DOHH2 (cell line): ENCODE data around the gene MAP7D3.

ENCODE experiments used
- H3F3A ChIP-seq: fragments of 200-600 bp; sonication (generic), shearing (Covaris generic); 2 replicates; pipeline ENCODE4 v1.6.0; 2016; ENCODE audit warnings: antibody characterized with exemption, mild to moderate bottlenecking; ENCODE audit not compliant: control insufficient read depth, insufficient read depth
- H3K27ac ChIP-seq: fragments of 200-600 bp; sonication (generic); 2 replicates; pipeline ENCODE4 v1.5.1; 2014; ENCODE audit warnings: low read depth, mild to moderate bottlenecking, low read length, moderate library complexity
- H3K27me3 ChIP-seq: fragments of 200-600 bp; sonication (generic); 2 replicates; pipeline ENCODE4 v1.6.1; 2014; ENCODE audit warnings: mild to moderate bottlenecking, low read length, mixed read lengths; ENCODE audit not compliant: control insufficient read depth
- H3K36me3 ChIP-seq: fragments of 200-600 bp; sonication (generic); 2 replicates; pipeline ENCODE4 v1.6.1; 2014; ENCODE audit warnings: mild to moderate bottlenecking, low read length, moderate library complexity, mixed read lengths; ENCODE audit not compliant: control insufficient read depth
- H3K4me1 ChIP-seq: fragments of 200-600 bp; sonication (generic); 2 replicates; pipeline ENCODE4 v1.6.1; 2014; ENCODE audit warnings: mild to moderate bottlenecking, low read length, mixed read lengths; ENCODE audit not compliant: control insufficient read depth
- H3K4me2 ChIP-seq: fragments of 200-600 bp; sonication (generic); 2 replicates; pipeline ENCODE4 v1.6.0; 2014; ENCODE audit warnings: mild to moderate bottlenecking, low read length, moderate library complexity
- H3K4me3 ChIP-seq: fragments of 200-600 bp; sonication (generic); 2 replicates; pipeline ENCODE4 v1.5.1; 2014; ENCODE audit warnings: mild to moderate bottlenecking, low read length, mixed read lengths
- H3K79me2 ChIP-seq: fragments of 200-600 bp; sonication (generic); 2 replicates; pipeline ENCODE4 v1.6.1; 2014; ENCODE audit warnings: mild to moderate bottlenecking, low read length, mixed read lengths; ENCODE audit not compliant: control insufficient read depth
- H3K9me2 ChIP-seq: fragments of 200-600 bp; sonication (generic); replicated peaks from 2 replicates; pipeline ENCODE4 v1.6.1; 2014; ENCODE audit warnings: mild to moderate bottlenecking, low read length, mixed read lengths; ENCODE audit not compliant: control insufficient read depth
- H3K9me3 ChIP-seq: fragments of 200-600 bp; sonication (generic); 2 replicates; pipeline ENCODE4 v1.6.1; 2014; ENCODE audit warnings: antibody characterized with exemption, low read length, mixed read lengths; ENCODE audit not compliant: control insufficient read depth, insufficient read depth
- H4K20me1 ChIP-seq: fragments of 200-600 bp; sonication (generic); 2 replicates; pipeline ENCODE4 v1.6.0; 2014; ENCODE audit warnings: low read depth, mild to moderate bottlenecking, antibody characterized with exemption, low read length, moderate library complexity; ENCODE audit not compliant: control insufficient read depth, insufficient read depth
- EZH2phosphoT487 ChIP-seq: fragments of 200-600 bp; sonication (generic); IDR thresholded peaks from 2 replicates; pipeline ENCODE4 v1.6.1; 2017; ENCODE audit warnings: borderline replicate concordance, mild to moderate bottlenecking, antibody characterized with exemption, low read length, moderate library complexity, mixed read lengths
- TF ChIP-seq, protein P1 (sequence below): fragments of 200-600 bp; sonication (generic); IDR thresholded peaks from one replicate; pipeline ENCODE4 v1.5.1; 2014; ENCODE audit warnings: antibody characterized with exemption, mild to moderate bottlenecking, low read depth, low read length; ENCODE audit not compliant: poor library complexity, severe bottlenecking

MAP7D3 gene

DNA sequence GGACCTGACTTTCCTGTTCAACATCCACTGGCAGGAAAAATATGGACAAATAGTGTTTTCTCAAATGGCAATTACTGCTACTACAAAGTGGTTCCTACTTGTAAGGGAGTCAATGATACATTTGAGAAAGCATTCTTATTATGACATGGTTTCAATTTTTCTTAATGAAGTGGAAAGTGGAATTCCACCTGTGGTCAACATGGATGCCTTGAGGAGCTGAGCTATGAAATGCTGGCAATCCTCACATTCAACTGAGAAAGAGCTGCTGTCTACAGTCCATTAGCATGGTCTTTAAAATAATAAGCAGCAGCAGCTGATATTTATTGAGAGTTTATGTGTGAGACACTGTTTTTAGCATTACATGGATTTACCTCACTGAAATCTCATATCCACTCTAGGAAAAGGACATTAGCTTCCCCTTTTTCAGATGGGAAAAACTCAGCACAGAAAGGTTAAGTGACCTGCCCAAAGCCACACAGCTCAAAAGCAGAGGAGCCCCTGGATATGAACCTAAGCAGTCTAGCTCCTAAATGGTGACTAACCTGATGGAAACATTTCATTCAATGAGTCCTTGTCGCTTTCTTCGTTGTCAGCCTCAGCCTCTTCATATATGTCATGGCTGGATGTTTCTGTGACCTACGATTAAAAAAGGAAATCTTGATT is 29.2 kb downstream of the MAP7D3 start:
- H3K4me1 ChIP-seq: no peaks in the 10 kb centered on the region
- no peaks in the 10 kb centered on the region for H3K36me3 ChIP-seq
- no peaks in the 10 kb centered on the region for H3K27me3 ChIP-seq
- H3K4me3 ChIP-seq: no peak overlapping the region
- H3F3A ChIP-seq: no peaks in the 10 kb centered on the region
- H3K4me2 ChIP-seq: no peak overlapping the region
- no peaks in the 10 kb centered on the region for H4K20me1 ChIP-seq
- no peaks in the 10 kb centered on the region for H3K9me2 ChIP-seq
- no peaks in the 10 kb centered on the region for H3K79me2 ChIP-seq
- H3K9me3 ChIP-seq: no peaks in the 10 kb centered on the region
- H3K27ac ChIP-seq: no peak overlapping the region
- no peak for TF ChIP-seq EZH2phosphoT487
- TF ChIP-seq, protein P1, sequence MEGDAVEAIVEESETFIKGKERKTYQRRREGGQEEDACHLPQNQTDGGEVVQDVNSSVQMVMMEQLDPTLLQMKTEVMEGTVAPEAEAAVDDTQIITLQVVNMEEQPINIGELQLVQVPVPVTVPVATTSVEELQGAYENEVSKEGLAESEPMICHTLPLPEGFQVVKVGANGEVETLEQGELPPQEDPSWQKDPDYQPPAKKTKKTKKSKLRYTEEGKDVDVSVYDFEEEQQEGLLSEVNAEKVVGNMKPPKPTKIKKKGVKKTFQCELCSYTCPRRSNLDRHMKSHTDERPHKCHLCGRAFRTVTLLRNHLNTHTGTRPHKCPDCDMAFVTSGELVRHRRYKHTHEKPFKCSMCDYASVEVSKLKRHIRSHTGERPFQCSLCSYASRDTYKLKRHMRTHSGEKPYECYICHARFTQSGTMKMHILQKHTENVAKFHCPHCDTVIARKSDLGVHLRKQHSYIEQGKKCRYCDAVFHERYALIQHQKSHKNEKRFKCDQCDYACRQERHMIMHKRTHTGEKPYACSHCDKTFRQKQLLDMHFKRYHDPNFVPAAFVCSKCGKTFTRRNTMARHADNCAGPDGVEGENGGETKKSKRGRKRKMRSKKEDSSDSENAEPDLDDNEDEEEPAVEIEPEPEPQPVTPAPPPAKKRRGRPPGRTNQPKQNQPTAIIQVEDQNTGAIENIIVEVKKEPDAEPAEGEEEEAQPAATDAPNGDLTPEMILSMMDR: no peak

DNA sequence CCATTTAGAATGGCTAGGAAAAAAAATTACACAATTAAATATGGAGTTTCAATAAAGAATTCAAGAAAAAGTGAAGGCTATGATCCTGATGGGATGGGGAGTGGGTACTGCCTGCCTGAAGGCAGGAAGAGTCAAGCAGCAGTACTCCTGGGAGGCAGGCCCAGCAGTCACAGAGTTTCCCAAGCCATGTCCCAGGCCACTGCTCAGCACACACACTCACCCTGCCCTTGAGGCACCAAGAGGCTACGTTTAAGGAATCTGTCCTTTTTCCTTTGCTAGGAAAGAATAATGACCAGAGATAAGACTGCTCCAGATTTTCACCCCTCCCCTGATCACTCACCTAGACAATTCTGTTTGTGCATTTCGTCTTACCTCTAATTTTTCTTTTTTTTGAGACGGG is 30.2 kb downstream of the MAP7D3 start:
- H3K4me1 ChIP-seq: no peaks in the 10 kb centered on the region
- H3F3A ChIP-seq: no peaks in the 10 kb centered on the region
- no peaks in the 10 kb centered on the region for H3K27me3 ChIP-seq
- no peaks in the 10 kb centered on the region for H3K79me2 ChIP-seq
- no peak overlapping the region for H3K4me2 ChIP-seq
- H3K9me2 ChIP-seq: no peaks in the 10 kb centered on the region
- no peaks in the 10 kb centered on the region for H3K9me3 ChIP-seq
- H3K4me3 ChIP-seq: no peak overlapping the region
- TF ChIP-seq, protein P1: no peak
- no peak for TF ChIP-seq EZH2phosphoT487
- H3K27ac ChIP-seq: no peak overlapping the region
- no peaks in the 10 kb centered on the region for H3K36me3 ChIP-seq
- H4K20me1 ChIP-seq: no peaks in the 10 kb centered on the region

GRCh38 chrX:136220540-136220939 is 30.7 kb downstream of the MAP7D3 start:
- H3K9me3 ChIP-seq: no peaks in the 10 kb centered on the region
- TF ChIP-seq, protein P1: no peak
- no peak for TF ChIP-seq EZH2phosphoT487
- no peak overlapping the region for H3K4me3 ChIP-seq
- H3K79me2 ChIP-seq: no peaks in the 10 kb centered on the region
- H3K9me2 ChIP-seq: no peaks in the 10 kb centered on the region
- no peaks in the 10 kb centered on the region for H3F3A ChIP-seq
- H3K27ac ChIP-seq: no peak overlapping the region
- H4K20me1 ChIP-seq: no peaks in the 10 kb centered on the region
- H3K4me2 ChIP-seq: no peak overlapping the region
- H3K36me3 ChIP-seq: no peaks in the 10 kb centered on the region
- no peaks in the 10 kb centered on the region for H3K27me3 ChIP-seq
- no peaks in the 10 kb centered on the region for H3K4me1 ChIP-seq
